Keratinocyte (primary cell): ENCODE measurements around the gene SPC24. TPM values are rescaled to one million over a fixed set of nuclear protein-coding genes. Genes with fewer than 3 reads are reported as not detected.

Source experiments
- DNase-seq: peaks from one replicate; pipeline ENCODE4 v3.0.0-alpha.2; 2011; ENCODE audit warnings: low read depth, missing footprints, low spot score
- FAIRE-seq: peaks from 2 replicates; lab custom pipeline; 2011; peaks lifted over from hg19 to GRCh38; lab: Jason Lieb, UNC
- H2AFZ ChIP-seq: 2 replicates; pipeline ENCODE4 v1.6.0; 2012; ENCODE audit warnings: low read length, control low read depth, inconsistent platforms; ENCODE audit not compliant: control insufficient read depth
- H3K27ac ChIP-seq: 2 replicates; pipeline ENCODE4 v1.5.1; 2011; ENCODE audit warnings: low read length; ENCODE audit not compliant: control insufficient read depth, insufficient read depth
- H3K27me3 ChIP-seq: 3 replicates; pipeline ENCODE4 v1.6.0; 2011; ENCODE audit warnings: low read length; ENCODE audit not compliant: control insufficient read depth, insufficient read depth; ENCODE audit errors: extremely low read depth
- H3K36me3 ChIP-seq, 2 experiments: 2 replicates in 1 of 2; 3 replicates in 1 of 2; pipeline ENCODE4 v1.5.1; 2011; ENCODE audit warnings: low read length in 2 of 2, mild to moderate bottlenecking in 1 of 2; ENCODE audit not compliant: control insufficient read depth in 2 of 2, insufficient read depth in 2 of 2; ENCODE audit errors: extremely low read depth in 1 of 2
- H3K4me1 ChIP-seq: 3 replicates; pipeline ENCODE4 v1.5.1; 2011; ENCODE audit warnings: low read length; ENCODE audit not compliant: control insufficient read depth, insufficient read depth; ENCODE audit errors: extremely low read depth
- H3K4me2 ChIP-seq: 3 replicates; pipeline ENCODE4 v1.6.0; 2011; ENCODE audit warnings: low read depth, low read length; ENCODE audit not compliant: control insufficient read depth, insufficient read depth; ENCODE audit errors: extremely low read depth
- H3K4me3 ChIP-seq, 3 experiments: fragments of 200-600 bp in 1 of 3; sonication (generic) in 1 of 3; 2 replicates in 2 of 3; 3 replicates in 1 of 3; pipeline ENCODE4 v1.5.1; 2011 to 2016; ENCODE audit warnings: low read length in 3 of 3, mild to moderate bottlenecking in 3 of 3, control low read depth in 2 of 3, inconsistent platforms in 1 of 3, low read depth in 1 of 3, mixed read lengths in 1 of 3, mixed run types in 1 of 3, moderate library complexity in 1 of 3; ENCODE audit not compliant: control insufficient read depth in 2 of 3, insufficient read depth in 2 of 3; ENCODE audit errors: extremely low read depth in 1 of 3
- H3K79me2 ChIP-seq: 2 replicates; pipeline ENCODE4 v1.6.0; 2012; ENCODE audit warnings: low read length; ENCODE audit not compliant: control insufficient read depth, insufficient read depth
- H3K9ac ChIP-seq: 3 replicates; pipeline ENCODE4 v1.6.0; 2011; ENCODE audit warnings: low read length; ENCODE audit not compliant: control insufficient read depth, insufficient read depth; ENCODE audit errors: extremely low read depth
- H3K9me1 ChIP-seq: 3 replicates; pipeline ENCODE4 v1.6.0; 2011; ENCODE audit warnings: low read length; ENCODE audit not compliant: control insufficient read depth, insufficient read depth; ENCODE audit errors: extremely low read depth
- H3K9me3 ChIP-seq: 2 replicates; pipeline ENCODE4 v1.5.1; 2012; ENCODE audit warnings: low read depth, low read length; ENCODE audit not compliant: control insufficient read depth
- H4K20me1 ChIP-seq: 3 replicates; pipeline ENCODE4 v1.6.0; 2011; ENCODE audit warnings: low read length; ENCODE audit not compliant: control insufficient read depth, insufficient read depth; ENCODE audit errors: extremely low read depth
- EZH2 ChIP-seq: IDR thresholded peaks from one replicate; pipeline ENCODE4 v1.6.1; 2012; ENCODE audit warnings: inconsistent platforms, mild to moderate bottlenecking, low read length, moderate library complexity
- dilution Hi-C: fragments of 300-500 bp; cut with MboI; formaldehyde crosslinking; loops from one replicate; pipeline ENCODE4 v1.7.0; 2020; ENCODE audit warnings: low sequenced_read_pairs; ENCODE audit not compliant: extremely low pct_ligation_motif_present
- polyA plus RNA-seq, 5 experiments: library from polyadenylated mRNA; depleted of rRNA in 3 of 5; stranded (reverse) in 3 of 5; stranded (forward) in 1 of 5; unstranded in 1 of 5; fragments of >200 nt; gene quantifications; 1 replicate in 1 of 5; 2 replicates in 3 of 5; 3 replicates in 1 of 5; pipeline versions ENCODE4 v1.2.1 to v1.2.3, GENCODE V29; 2011 to 2012; ENCODE audit warnings: missing spikeins in 2 of 5, low read depth in 1 of 5, low replicate concordance in 1 of 5
- TF ChIP-seq, protein P1 (sequence below), 3 experiments: IDR thresholded peaks in 1 of 3; conservative IDR thresholded peaks in 1 of 3; optimal IDR thresholded peaks in 1 of 3; 2 replicates in 2 of 3; 3 replicates in 1 of 3; pipeline versions ENCODE3 to v1.5.1; 2011; ENCODE audit warnings: low read length in 3 of 3, mild to moderate bottlenecking in 3 of 3, moderate library complexity in 2 of 3, control low read depth in 1 of 3, inconsistent platforms in 1 of 3; ENCODE audit not compliant: insufficient read depth in 2 of 3; ENCODE audit errors: extremely low read depth in 1 of 3

The SPC24 gene
- polyA plus RNA-seq, 1 donor (not counting 4 experiments of a cell fraction or from before 2014, with no cell fraction given), result 6.4 TPM

DNA sequence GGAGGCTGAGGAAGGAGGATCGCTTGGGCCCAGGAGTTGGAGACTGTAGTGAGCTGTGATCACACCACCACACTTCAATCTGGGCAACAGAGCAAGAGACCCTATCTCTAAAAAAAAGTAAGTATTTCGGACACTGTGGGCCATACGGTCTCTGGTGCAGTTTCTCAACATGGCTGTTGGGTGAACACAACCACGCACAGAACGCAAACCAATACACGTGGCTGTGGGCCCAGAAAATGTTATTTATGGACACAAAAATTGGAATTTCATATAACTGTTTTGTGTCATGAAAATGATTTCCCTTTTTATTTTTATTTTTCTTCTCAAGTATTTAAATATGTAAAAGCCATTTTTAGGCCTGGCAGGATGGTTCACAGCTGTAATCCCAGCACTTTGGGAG, 46.8 kb downstream of the SPC24 start:
- peaks cover 70% of the 10 kb centered on the region for H3K79me2 ChIP-seq
- no peak overlapping the region for H2AFZ ChIP-seq
- no peaks in the 10 kb centered on the region for H3K27me3 ChIP-seq
- H3K4me1 ChIP-seq, result no peaks in the 10 kb centered on the region
- no peak overlapping the region for H3K4me2 ChIP-seq
- dilution Hi-C loops, result no loop called here
- FAIRE-seq, result no peak
- no peak overlapping the region for H3K27ac ChIP-seq
- H3K9me3 ChIP-seq, result no peaks in the 10 kb centered on the region
- H3K9me1 ChIP-seq, result no peaks in the 10 kb centered on the region
- DNase-seq, result no peak
- no peak for TF ChIP-seq EZH2
- TF ChIP-seq, protein P1, sequence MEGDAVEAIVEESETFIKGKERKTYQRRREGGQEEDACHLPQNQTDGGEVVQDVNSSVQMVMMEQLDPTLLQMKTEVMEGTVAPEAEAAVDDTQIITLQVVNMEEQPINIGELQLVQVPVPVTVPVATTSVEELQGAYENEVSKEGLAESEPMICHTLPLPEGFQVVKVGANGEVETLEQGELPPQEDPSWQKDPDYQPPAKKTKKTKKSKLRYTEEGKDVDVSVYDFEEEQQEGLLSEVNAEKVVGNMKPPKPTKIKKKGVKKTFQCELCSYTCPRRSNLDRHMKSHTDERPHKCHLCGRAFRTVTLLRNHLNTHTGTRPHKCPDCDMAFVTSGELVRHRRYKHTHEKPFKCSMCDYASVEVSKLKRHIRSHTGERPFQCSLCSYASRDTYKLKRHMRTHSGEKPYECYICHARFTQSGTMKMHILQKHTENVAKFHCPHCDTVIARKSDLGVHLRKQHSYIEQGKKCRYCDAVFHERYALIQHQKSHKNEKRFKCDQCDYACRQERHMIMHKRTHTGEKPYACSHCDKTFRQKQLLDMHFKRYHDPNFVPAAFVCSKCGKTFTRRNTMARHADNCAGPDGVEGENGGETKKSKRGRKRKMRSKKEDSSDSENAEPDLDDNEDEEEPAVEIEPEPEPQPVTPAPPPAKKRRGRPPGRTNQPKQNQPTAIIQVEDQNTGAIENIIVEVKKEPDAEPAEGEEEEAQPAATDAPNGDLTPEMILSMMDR (optimal IDR thresholded peaks at IDR 0.05 in 1 of 3, IDR thresholded peaks at IDR 0.05 in 1 of 3, conservative IDR thresholded peaks at IDR 0.05 in 1 of 3; ENCODE audit: extremely low read depth in 1 of 3, insufficient read depth in 2 of 3, low read length in 3 of 3), result no peak
- no peak overlapping the region for H3K9ac ChIP-seq
- H3K36me3 ChIP-seq, result peaks cover 56 to 70% of the 10 kb centered on the region in 2 experiments
- H3K4me3 ChIP-seq, result no peak overlapping the region
- peaks cover 68% of the 10 kb centered on the region for H4K20me1 ChIP-seq

GRCh38 chr19:11106477-11106876, 49.1 kb downstream of the SPC24 start:
- Histone ChIP-seq H3K79me2 (peaks cover 71% of the 10 kb centered on the region), H3K4me3 (no peak overlapping the region), H3K4me1 (no peaks in the 10 kb centered on the region), H4K20me1 (peaks cover 68% of the 10 kb centered on the region), H3K9ac (no peak overlapping the region), H3K36me3 (peaks cover 52 to 71% of the 10 kb centered on the region in 2 experiments), H3K4me2 (no peak overlapping the region), H3K27ac (no peak overlapping the region), H3K9me3 (no peaks in the 10 kb centered on the region), H3K9me1 (no peaks in the 10 kb centered on the region), H2AFZ (no peak overlapping the region), H3K27me3 (no peaks in the 10 kb centered on the region)
- no peak for TF ChIP-seq EZH2
- TF ChIP-seq, protein P1 (optimal IDR thresholded peaks at IDR 0.05 in 1 of 3, IDR thresholded peaks at IDR 0.05 in 1 of 3, conservative IDR thresholded peaks at IDR 0.05 in 1 of 3; ENCODE audit: extremely low read depth in 1 of 3, insufficient read depth in 2 of 3, low read length in 3 of 3), result no peak
- dilution Hi-C loops, result no loop called here
- DNase-seq, result no peak
- FAIRE-seq, result no peak
